ENCODE results near the gene PRR14L.

The PRR14L gene

DNA sequence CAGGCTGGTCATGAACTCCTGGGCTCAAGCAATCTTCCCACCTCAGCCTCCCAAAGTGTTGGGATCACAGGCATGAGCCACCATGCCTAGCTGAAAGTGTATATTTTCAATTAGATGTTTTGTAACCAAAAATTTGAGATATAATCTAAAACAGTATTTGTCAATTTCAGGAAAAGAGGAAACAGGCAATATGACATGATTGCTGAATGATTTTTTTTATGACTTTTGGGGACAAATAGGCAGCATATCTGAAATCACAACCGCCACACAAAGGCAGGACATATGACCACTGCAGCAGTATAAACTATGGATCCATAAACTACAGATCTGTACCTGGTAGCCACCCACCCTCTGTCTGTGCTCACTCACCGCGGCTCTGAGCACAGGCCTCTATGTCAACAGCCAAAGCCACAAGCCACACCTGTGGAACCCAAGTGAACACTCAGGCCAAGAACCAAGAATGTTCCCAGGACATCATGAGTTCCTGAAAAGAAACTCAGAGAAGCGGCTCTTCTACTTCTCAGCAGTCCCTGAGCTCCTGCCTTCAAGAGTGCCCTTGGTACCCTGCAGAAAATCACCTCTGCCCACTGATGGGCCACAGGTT lies 110.4 kb downstream of the PRR14L start:
- DNase-seq (ENCODE audit: low read depth), result no peak

DNA sequence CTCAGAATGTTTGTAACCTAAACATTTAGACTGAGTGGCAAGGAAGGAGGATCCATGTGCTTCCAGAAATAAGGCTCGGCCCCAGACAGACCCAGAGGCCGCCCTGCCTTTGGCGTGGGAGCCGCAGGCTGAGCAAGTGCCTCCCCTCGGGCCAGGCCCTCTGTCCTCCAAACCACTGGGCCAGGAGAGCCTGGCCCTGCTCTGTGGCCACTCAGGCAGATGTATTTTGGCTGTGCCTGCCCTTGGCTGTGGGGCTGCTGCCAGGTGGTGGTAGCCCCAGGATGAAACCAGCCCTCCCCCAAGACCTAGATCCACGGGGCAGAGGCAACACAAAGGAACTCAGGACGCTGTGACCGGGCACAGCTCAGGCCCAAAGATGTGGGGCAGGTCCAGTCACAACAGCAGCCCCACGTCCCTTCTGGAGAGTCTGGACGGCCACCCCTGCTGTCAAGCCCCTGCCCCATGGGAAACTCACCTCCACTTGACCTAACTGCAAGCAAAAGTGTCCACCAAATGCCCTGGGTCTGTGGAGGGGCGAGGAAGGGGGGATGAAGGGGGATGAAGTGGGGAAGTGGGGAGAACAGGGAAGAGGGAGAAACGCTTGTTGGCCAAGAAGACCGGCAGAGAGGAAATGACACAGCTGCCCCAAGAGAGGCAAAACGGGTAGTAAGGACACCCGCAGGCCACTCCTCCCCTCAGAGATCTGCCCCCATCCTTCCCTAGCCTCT lies 111.9 kb downstream of the PRR14L start:
- DNase-seq (ENCODE audit: low read depth), result no peak

DNA sequence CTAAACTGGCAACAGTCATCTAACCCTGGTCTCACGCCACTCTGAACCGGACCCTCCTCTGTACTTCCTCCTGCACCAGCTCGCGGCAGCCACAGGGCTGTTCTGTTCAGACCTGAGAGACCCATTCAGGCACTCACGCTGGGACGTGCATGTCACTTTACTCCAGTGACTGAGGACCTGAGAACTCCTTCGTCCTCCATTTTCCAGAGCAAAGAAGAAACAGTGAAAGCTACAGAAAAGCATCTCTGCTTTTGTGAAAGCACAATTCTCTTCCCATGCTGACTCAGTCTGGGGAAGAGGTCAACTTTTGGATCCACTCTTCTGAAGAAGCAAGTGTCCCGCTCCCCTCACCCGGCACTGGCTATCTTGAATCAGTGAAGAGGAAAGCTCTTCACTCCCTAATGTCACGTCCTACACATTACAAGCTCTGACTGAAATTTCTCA lies 112.5 kb downstream of the PRR14L start:
- DNase-seq (ENCODE audit: low read depth), result no peak

DNA sequence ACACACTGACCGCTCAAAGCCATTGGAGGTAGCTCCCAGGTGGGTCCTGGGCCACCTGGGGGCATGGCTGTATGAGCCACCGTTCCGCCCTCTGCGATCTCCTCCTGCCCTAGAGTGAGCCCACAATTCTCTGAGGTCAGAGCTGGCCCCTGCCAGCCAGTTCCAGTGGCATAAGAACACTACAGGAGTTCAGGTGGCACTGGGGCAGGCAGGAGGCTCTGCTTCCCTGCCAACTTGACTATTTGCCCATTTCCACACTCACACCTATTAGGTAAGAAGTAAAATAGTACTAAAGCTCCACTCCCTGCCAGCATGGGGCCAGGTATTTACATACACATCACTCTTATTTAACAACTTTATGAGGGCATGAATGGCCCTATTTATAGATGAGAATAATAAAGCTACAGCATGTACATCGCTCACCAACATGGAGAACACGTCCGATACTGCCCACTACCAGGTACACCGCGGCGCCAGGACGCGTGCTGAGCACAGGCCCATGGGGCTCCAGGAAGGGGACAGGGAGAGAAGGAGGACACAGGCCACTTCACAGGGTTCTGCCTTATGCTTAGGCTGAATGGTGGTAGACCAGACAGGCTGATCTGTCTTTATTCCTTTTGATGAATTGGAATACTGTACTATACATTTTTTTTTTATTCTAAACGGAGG lies 114.2 kb downstream of the PRR14L start:
- no peak for DNase-seq (ENCODE audit: low read depth)

DNA sequence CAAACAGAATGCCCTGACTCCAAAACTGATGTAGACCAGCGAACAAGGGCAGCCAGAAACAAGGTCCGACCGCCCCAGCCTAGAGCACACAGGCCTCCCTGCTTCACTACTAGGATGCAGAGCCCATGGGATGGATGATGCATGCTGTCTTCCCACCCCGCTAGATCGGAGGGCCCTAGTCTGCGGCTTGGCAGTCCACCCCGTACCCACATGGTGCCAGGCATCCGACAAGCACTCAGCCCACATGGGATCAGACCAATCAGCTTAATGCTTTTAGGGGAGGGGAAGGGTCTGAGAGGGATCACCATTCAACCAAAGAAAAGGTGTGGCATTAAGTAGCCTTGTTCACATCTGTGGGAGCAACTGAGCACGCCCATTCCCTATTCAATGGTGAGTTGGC lies 118.5 kb downstream of the PRR14L start:
- no peak for DNase-seq (ENCODE audit: low read depth)

All from T-helper 22 cell (primary cell).